ENCODE data around the gene TRPV5.

- TF ChIP-seq TARDBP (IDR thresholded peaks at IDR 0.05) = no peak
- no peak for TF ChIP-seq SUZ12 (IDR thresholded peaks at IDR 0.05)
- no peak for TF ChIP-seq ELF4 (IDR thresholded peaks at IDR 0.05)
- no peak for TF ChIP-seq ZNF384 (IDR thresholded peaks at IDR 0.05)
- TF ChIP-seq FOXM1 (IDR thresholded peaks at IDR 0.05; ENCODE audit: borderline replicate concordance) = no peak
- no peak for TF ChIP-seq PKNOX1 (IDR thresholded peaks at IDR 0.05)
- TF ChIP-seq L3MBTL2 (conservative IDR thresholded peaks at IDR 0.05) = no peak
- no peak for TF ChIP-seq CTBP1 (IDR thresholded peaks at IDR 0.05; ENCODE audit: borderline replicate concordance)
- no peak for TF ChIP-seq NFRKB (IDR thresholded peaks at IDR 0.05)
- no peak for TF ChIP-seq SP1 (IDR thresholded peaks at IDR 0.05)
Measured at GRCh38 chr7:142933624-142934023, at the start of gene TRPV5.
